HG03571 (cell line): ENCODE measurements around the gene ADAM12.
"Not testable (repeated sequence)": the region's sequence is repeated elsewhere in the genome, so short reads cannot be mapped to it uniquely, and the experiment has no call there.

Experiments
- ATAC-seq: cut with Tn5 transposase; IDR thresholded peaks from one replicate; pipeline ENCODE4 v1.9.1; 2021; ENCODE audit not compliant: unreplicated experiment

Gene ADAM12

GRCh38 chr10:125992254-125992653 lies 396.0 kb downstream of the ADAM12 start:
- no peak for ATAC-seq

- ATAC-seq, result no peak
Measured at GRCh38 chr10:125991392-125991791, 396.9 kb downstream of the ADAM12 start.

- ATAC-seq, result no peak
Measured at GRCh38 chr10:125990974-125991373, 397.3 kb downstream of the ADAM12 start.

GRCh38 chr10:125989791-125990190 lies 398.5 kb downstream of the ADAM12 start:
- ATAC-seq, result no peak

- ATAC-seq, result no peak
Measured at GRCh38 chr10:125985557-125986240, 402.6 kb downstream of the ADAM12 start.

- no peak for ATAC-seq
Measured at GRCh38 chr10:125984865-125985495, 403.3 kb downstream of the ADAM12 start.

- ATAC-seq, result no peak
Measured at GRCh38 chr10:125984346-125984745, 403.9 kb downstream of the ADAM12 start.

- no peak for ATAC-seq
Measured at GRCh38 chr10:125983656-125984055, 404.6 kb downstream of the ADAM12 start.

- ATAC-seq, result no peak
Measured at GRCh38 chr10:125983161-125983560, 405.1 kb downstream of the ADAM12 start.

- no peak for ATAC-seq
Measured at GRCh38 chr10:125982260-125982948, 405.9 kb downstream of the ADAM12 start.

GRCh38 chr10:125980521-125981035 lies 407.7 kb downstream of the ADAM12 start:
- ATAC-seq, result no peak

- ATAC-seq, result no peak
Measured at GRCh38 chr10:125979976-125980375, 408.3 kb downstream of the ADAM12 start.

- ATAC-seq, result no peak
Measured at GRCh38 chr10:125976960-125977605, 411.2 kb downstream of the ADAM12 start.

- ATAC-seq, result not testable (repeated sequence)
Measured at GRCh38 chr10:125970077-125970630, 418.1 kb downstream of the ADAM12 start.

GRCh38 chr10:125967533-125967932 lies 420.7 kb downstream of the ADAM12 start:
- no peak for ATAC-seq

- ATAC-seq, result no peak
Measured at GRCh38 chr10:125964558-125964957, 423.7 kb downstream of the ADAM12 start.
